KMS-11 (cell line): ENCODE data around the gene ADNP2.

Experiments used
- H2AFZ ChIP-seq: fragments of 200-600 bp; sonication (generic); 2 replicates; pipeline ENCODE4 v1.6.1; 2016; ENCODE audit warnings: antibody characterized with exemption, mixed run types, low read depth
- H3K27ac ChIP-seq: fragments of 200-600 bp; sonication (generic); 2 replicates; pipeline ENCODE4 v1.6.1; 2016; ENCODE audit warnings: mild to moderate bottlenecking, mixed run types
- H3K27me3 ChIP-seq: fragments of 200-600 bp; sonication (generic); 2 replicates; pipeline ENCODE4 v1.6.1; 2017; ENCODE audit warnings: mild to moderate bottlenecking, low read depth, mixed run types, moderate library complexity; ENCODE audit not compliant: insufficient read depth
- H3K36me3 ChIP-seq: fragments of 200-600 bp; sonication (generic); 2 replicates; pipeline ENCODE4 v1.6.1; 2017; ENCODE audit warnings: mild to moderate bottlenecking, mixed run types; ENCODE audit not compliant: insufficient read depth
- H3K4me1 ChIP-seq: fragments of 200-600 bp; sonication (generic); 2 replicates; pipeline ENCODE4 v1.6.1; 2016; ENCODE audit warnings: mild to moderate bottlenecking, low read depth, mixed run types; ENCODE audit not compliant: poor library complexity, severe bottlenecking
- H3K4me2 ChIP-seq: fragments of 200-600 bp; sonication (generic); 2 replicates; pipeline ENCODE4 v1.7.0; 2016; ENCODE audit warnings: mild to moderate bottlenecking, mixed run types
- H3K4me3 ChIP-seq: fragments of 200-600 bp; sonication (generic); IDR thresholded peaks from 2 replicates; pipeline ENCODE4 v1.6.1; 2017; ENCODE audit warnings: low read depth, low read length, mixed read lengths; ENCODE audit not compliant: insufficient read depth
- H3K79me2 ChIP-seq: fragments of 200-600 bp; sonication (generic); 2 replicates; pipeline ENCODE4 v1.6.1; 2016; ENCODE audit warnings: low read depth, mixed run types; ENCODE audit not compliant: insufficient read depth
- H3K9ac ChIP-seq: fragments of 200-600 bp; sonication (generic); 2 replicates; pipeline ENCODE4 v1.6.1; 2016; ENCODE audit warnings: mild to moderate bottlenecking, mixed run types
- H4K20me1 ChIP-seq: fragments of 200-600 bp; sonication (generic); 2 replicates; pipeline ENCODE4 v1.6.1; 2016; ENCODE audit warnings: mild to moderate bottlenecking, mixed run types; ENCODE audit not compliant: insufficient read depth
- TF ChIP-seq, protein P1 (sequence below): fragments of 200-600 bp; sonication (generic); conservative IDR thresholded peaks from 2 replicates; pipeline ENCODE4 v1.6.1; 2017; ENCODE audit warnings: low read depth, mild to moderate bottlenecking, antibody characterized with exemption, low read length, moderate library complexity, mixed read lengths

Gene ADNP2

DNA sequence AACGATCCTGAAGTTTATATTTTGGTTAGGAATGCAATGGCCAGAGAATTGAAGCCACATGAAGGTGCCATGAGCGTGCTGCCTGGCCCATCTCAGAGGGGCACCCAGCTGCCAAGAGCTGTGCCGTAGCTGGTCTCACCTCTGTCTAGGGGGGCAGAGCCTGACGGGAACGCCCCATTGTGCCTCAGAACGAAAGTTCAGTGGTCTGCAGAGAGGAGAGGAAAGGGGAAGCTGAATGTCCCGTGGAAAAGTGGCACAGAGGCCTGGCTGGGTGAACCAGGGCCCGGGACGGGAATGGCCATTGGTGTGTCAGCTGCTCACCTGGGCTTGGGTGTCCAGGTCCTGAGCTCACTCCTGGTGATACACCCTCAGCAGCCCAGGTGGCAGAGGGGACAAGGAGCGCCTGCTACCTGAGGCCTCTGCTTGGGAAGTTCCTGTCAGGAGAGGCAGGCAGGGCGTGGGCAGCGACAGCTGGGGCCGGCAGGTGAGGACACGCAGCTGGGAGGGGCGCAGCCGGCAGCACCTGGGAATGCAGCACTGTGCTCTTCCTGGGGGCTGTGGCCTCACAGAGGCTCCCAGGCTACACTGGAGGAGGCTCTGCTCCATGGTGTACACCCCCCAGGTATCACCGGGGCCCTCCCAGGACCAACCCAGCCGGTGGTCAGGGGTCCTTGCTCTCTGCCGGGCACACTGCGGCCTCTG is 70.9 kb downstream of the ADNP2 start:
- Histone ChIP-seq H3K9ac (no peak overlapping the region), H2AFZ (no peak overlapping the region), H3K4me1 (no peaks in the 10 kb centered on the region), H4K20me1 (no peaks in the 10 kb centered on the region), H3K4me3 (no peak overlapping the region), H3K27me3 (no peaks in the 10 kb centered on the region), H3K79me2 (no peaks in the 10 kb centered on the region), H3K27ac (no peak overlapping the region), H3K4me2 (no peak overlapping the region), H3K36me3 (no peaks in the 10 kb centered on the region)
- TF ChIP-seq, protein P1, sequence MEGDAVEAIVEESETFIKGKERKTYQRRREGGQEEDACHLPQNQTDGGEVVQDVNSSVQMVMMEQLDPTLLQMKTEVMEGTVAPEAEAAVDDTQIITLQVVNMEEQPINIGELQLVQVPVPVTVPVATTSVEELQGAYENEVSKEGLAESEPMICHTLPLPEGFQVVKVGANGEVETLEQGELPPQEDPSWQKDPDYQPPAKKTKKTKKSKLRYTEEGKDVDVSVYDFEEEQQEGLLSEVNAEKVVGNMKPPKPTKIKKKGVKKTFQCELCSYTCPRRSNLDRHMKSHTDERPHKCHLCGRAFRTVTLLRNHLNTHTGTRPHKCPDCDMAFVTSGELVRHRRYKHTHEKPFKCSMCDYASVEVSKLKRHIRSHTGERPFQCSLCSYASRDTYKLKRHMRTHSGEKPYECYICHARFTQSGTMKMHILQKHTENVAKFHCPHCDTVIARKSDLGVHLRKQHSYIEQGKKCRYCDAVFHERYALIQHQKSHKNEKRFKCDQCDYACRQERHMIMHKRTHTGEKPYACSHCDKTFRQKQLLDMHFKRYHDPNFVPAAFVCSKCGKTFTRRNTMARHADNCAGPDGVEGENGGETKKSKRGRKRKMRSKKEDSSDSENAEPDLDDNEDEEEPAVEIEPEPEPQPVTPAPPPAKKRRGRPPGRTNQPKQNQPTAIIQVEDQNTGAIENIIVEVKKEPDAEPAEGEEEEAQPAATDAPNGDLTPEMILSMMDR: no peak

DNA sequence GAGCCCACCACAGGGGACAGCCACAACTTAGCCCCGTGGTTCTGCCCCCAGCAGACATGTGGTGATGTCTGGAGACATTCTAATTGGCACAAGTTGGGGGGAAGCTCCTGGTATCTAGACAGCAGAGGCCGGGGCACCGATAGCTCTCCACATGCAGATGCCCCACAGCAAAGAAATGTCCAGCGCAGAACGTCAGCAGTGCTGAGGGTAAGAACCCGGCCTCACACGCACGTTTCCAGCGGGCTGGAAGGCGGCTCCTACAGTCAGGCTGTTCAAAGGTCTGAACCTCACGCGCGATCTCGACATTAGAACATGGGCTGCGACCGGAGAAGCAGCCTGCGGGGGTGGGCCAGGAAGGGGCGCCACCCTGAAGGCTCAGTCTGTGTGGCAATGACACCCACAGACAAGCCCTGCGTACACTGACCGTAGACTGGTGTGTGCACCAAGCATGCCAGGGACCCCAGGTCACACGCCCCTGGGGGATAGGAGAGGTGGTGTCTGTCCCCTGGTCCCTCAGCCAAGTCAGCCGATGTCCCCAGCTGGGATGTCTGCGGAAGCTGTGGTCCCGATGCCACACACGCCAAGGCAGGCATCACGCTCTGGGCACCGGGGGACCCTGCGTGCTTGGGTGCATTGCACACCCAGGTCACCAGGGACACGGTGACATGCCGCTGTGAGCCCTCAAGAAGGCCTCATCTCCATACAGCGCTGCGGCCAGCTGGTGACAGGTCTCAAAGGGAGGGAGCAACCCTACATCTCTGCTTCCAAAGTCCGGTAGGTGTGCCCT is 71.9 kb downstream of the ADNP2 start:
- Histone ChIP-seq H3K4me3 (no peak overlapping the region), H3K27ac (no peak overlapping the region), H3K9ac (no peak overlapping the region), H3K79me2 (no peaks in the 10 kb centered on the region), H3K36me3 (no peaks in the 10 kb centered on the region), H3K4me1 (no peaks in the 10 kb centered on the region), H3K4me2 (no peak overlapping the region), H4K20me1 (no peaks in the 10 kb centered on the region), H3K27me3 (no peaks in the 10 kb centered on the region), H2AFZ (no peak overlapping the region)
- TF ChIP-seq, protein P1: no peak

DNA sequence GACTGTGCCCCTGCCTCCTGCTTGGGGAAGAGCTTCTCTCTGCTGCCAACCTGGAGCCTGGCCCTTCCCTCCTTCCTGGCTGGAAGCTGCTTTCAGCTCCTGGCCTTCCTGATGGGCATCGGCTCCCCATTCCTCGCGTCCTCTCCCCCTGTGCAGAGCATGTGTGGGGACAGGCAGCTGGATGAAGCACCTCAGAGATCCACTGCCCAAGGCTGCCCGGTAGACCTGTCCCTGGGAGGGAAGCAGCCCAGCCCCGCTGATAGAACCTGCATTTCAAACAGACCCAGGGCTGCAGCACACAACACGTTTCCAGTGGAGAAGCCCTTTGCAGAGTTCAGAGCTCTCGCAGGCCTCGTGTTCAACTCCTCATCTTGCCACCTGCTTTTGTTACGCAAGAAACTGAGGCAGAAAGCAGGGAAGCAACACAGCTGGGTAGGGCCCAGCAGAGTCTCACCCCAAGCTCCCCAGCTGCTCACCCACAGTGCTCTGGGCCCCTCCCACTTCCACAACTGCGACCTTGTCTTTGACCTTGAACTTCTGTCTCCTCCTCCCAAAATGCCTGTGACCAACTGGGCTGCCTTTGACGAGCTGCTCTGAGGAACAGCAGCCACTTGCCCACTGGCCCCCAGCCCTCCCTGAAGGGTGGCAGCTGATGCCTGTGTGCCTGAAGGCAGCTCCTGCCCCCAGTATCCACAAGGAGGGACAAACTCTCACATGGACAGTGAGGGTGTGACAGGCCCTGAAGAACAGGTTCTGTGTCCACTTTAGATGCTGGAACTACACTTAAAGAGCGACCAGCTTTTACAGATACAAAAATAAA is 72.8 kb downstream of the ADNP2 start:
- Histone ChIP-seq H3K27me3 (no peaks in the 10 kb centered on the region), H3K4me2 (no peak overlapping the region), H2AFZ (no peak overlapping the region), H4K20me1 (no peaks in the 10 kb centered on the region), H3K4me1 (no peaks in the 10 kb centered on the region), H3K4me3 (no peak overlapping the region), H3K9ac (no peak overlapping the region), H3K27ac (no peak overlapping the region), H3K79me2 (no peaks in the 10 kb centered on the region), H3K36me3 (no peaks in the 10 kb centered on the region)
- TF ChIP-seq, protein P1: no peak

DNA sequence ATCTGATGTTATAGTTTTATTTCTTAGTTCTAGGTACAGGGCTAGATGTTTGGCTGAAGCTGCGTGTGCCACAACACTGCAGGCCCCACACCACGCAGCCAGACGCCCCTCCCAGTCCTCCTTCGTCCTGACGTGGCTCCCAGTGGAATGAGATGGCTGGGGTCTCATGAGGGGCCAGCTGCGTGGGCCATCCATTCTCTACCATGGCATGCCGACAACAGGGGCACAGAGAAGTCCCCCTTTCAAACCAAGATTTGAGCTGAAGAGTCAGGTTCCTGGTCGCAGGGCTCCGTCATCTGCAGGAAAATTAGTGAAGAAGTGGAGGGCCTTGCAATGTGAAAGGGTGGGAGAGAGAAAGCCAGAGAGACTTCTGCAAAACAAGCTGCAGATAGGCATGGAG is 73.8 kb downstream of the ADNP2 start:
- H3K27ac ChIP-seq: no peak overlapping the region
- no peak overlapping the region for H3K4me2 ChIP-seq
- H3K4me1 ChIP-seq: no peaks in the 10 kb centered on the region
- H4K20me1 ChIP-seq: no peaks in the 10 kb centered on the region
- no peak overlapping the region for H3K4me3 ChIP-seq
- no peak overlapping the region for H3K9ac ChIP-seq
- no peaks in the 10 kb centered on the region for H3K79me2 ChIP-seq
- no peak overlapping the region for H2AFZ ChIP-seq
- no peaks in the 10 kb centered on the region for H3K36me3 ChIP-seq
- H3K27me3 ChIP-seq: no peaks in the 10 kb centered on the region
- TF ChIP-seq, protein P1: no peak
